PC-3 (cell line): ENCODE data around the gene TSTD2. TPM values are rescaled to one million over a fixed set of nuclear protein-coding genes. Genes with fewer than 3 reads are reported as not detected.
A peak's percentile ranks its signal among the peaks of the same experiment; 100 is the strongest.

Experiments used
- ATAC-seq: fragments of 200-7000 bp; cut with Tn5 transposase; 2 replicates; pipeline ENCODE4 v1.9.1; 2020; ENCODE audit warnings: mild to moderate bottlenecking, moderate library complexity
- BruUV-seq: library from RNA; stranded (reverse); fragments of 400-500 nt; replicated peaks from 2 replicates; lab custom pipeline; 2021; lab: Mats Ljungman, UMichigan
- CTCF ChIA-PET: fragments of 300-600 bp; sonication (Branson Sonifier 250); formaldehyde crosslinking; loops from one replicate; lab custom pipeline; 2022; ENCODE audit warnings: antibody characterized with exemption; lab: Charles Lee
- POLR2A ChIA-PET: fragments of 300-600 bp; sonication (Branson Sonifier 250); formaldehyde crosslinking; loops from one replicate; lab custom pipeline; 2022; ENCODE audit warnings: antibody characterized with exemption; ENCODE audit not compliant: unreplicated experiment; lab: Charles Lee
- DNase-seq: peaks from one replicate; pipeline ENCODE4 v3.0.0-alpha.2; 2015
- H2AFZ ChIP-seq: fragments of 300-600 bp; sonication (generic); 2 replicates; pipeline ENCODE4 v1.6.0; 2016; ENCODE audit warnings: antibody characterized with exemption, low read length
- H3F3A ChIP-seq: fragments of 300-600 bp; sonication (generic); one replicate; pipeline ENCODE4 v1.6.0; 2017; ENCODE audit warnings: antibody characterized with exemption, low read length, control low read depth, mild to moderate bottlenecking; ENCODE audit not compliant: unreplicated experiment
- H3K27ac ChIP-seq: fragments of 300-600 bp; sonication (generic); 2 replicates; pipeline ENCODE4 v1.5.1; 2016; ENCODE audit warnings: mild to moderate bottlenecking, low read length
- H3K27me3 ChIP-seq: fragments of 300-600 bp; sonication (generic); 2 replicates; pipeline ENCODE4 v1.6.1; 2016; ENCODE audit warnings: low read length, mixed read lengths
- H3K36me3 ChIP-seq: fragments of 300-600 bp; sonication (generic); 2 replicates; pipeline ENCODE4 v1.6.1; 2016; ENCODE audit warnings: low read depth, mixed run types, low read length, mixed read lengths
- H3K4me1 ChIP-seq: fragments of 300-600 bp; sonication (generic); 2 replicates; pipeline ENCODE4 v1.5.1; 2016; ENCODE audit warnings: low read length; ENCODE audit not compliant: insufficient read depth
- H3K4me2 ChIP-seq: fragments of 300-600 bp; sonication (generic); 2 replicates; pipeline ENCODE4 v1.6.0; 2016; ENCODE audit warnings: low read length
- H3K4me3 ChIP-seq: fragments of 300-600 bp; sonication (generic); 2 replicates; pipeline ENCODE4 v1.5.1; 2016; ENCODE audit warnings: mild to moderate bottlenecking, low read length, mixed read lengths
- H3K79me2 ChIP-seq: fragments of 300-600 bp; sonication (generic); 2 replicates; pipeline ENCODE4 v1.6.1; 2017; ENCODE audit warnings: low read length, mixed read lengths
- H3K9ac ChIP-seq: fragments of 300-600 bp; sonication (generic); 2 replicates; pipeline ENCODE4 v1.6.0; 2016; ENCODE audit warnings: mild to moderate bottlenecking, low read length
- H3K9me2 ChIP-seq: fragments of 300-600 bp; sonication (generic); replicated peaks from 2 replicates; pipeline ENCODE4 v1.6.1; 2016; ENCODE audit warnings: mixed run types, low read length, mixed read lengths
- H3K9me3 ChIP-seq: fragments of 300-600 bp; sonication (generic); 2 replicates; pipeline ENCODE4 v1.6.1; 2016; ENCODE audit warnings: low read length, mixed read lengths
- H4K20me1 ChIP-seq: fragments of 300-600 bp; sonication (generic); 2 replicates; pipeline ENCODE4 v1.6.1; 2016; ENCODE audit warnings: low read length, mixed read lengths
- EZH2 ChIP-seq: fragments of 300-600 bp; sonication (generic); IDR thresholded peaks from one replicate; pipeline ENCODE4 v1.6.1; 2017; ENCODE audit warnings: antibody characterized with exemption, mild to moderate bottlenecking, low read length; ENCODE audit not compliant: unreplicated experiment
- EZH2phosphoT487 ChIP-seq: fragments of 300-600 bp; sonication (generic); IDR thresholded peaks from 2 replicates; pipeline ENCODE4 v1.6.1; 2018; ENCODE audit warnings: mild to moderate bottlenecking, antibody characterized with exemption, low read length, borderline replicate concordance
- intact Hi-C: fragments of 100-400 bp; cut with micrococcal nuclease; formaldehyde crosslinking; loops from 2 replicates; pipeline ENCODE4 v1.9.0; 2023
- total RNA-seq: library from RNA; depleted of rRNA; stranded (reverse); fragments of >200 nt; gene quantifications from 2 replicates; pipeline ENCODE4 v1.2.3, GENCODE V29; 2014
- TF ChIP-seq, protein P1 (sequence below): fragments of 300-600 bp; sonication (generic); conservative IDR thresholded peaks from 2 replicates; pipeline ENCODE4 v1.5.1; 2017; ENCODE audit warnings: antibody characterized with exemption, low read depth, mild to moderate bottlenecking, low read length

TSTD2 gene
- total RNA-seq, 1 experiment from 2014 or later: 11.2 TPM

- Histone ChIP-seq H3K36me3 (no peaks in the 10 kb centered on the region), H3K4me3 (no peak overlapping the region), H3K4me2 (peak overlapping the region; percentile 54), H3K9me3 (no peaks in the 10 kb centered on the region), H3F3A (no peaks in the 10 kb centered on the region), H3K27ac (no peak overlapping the region), H3K4me1 (peaks cover 9% of the 10 kb centered on the region; the same call in 1 of the 2 replicates), H2AFZ (peak overlapping the region; percentile 81), H4K20me1 (no peaks in the 10 kb centered on the region), H3K9me2 (no peaks in the 10 kb centered on the region), H3K9ac (no peak overlapping the region), H3K27me3 (no peaks in the 10 kb centered on the region), H3K79me2 (no peaks in the 10 kb centered on the region)
- no TSS peak for BruUV-seq
- ChIA-PET CTCF (no interaction called here), POLR2A (no interaction called here)
- ATAC-seq: peak; percentile 76
- intact Hi-C loops: no loop called here
- TF ChIP-seq EZH2phosphoT487: no peak
- TF ChIP-seq, protein P1, sequence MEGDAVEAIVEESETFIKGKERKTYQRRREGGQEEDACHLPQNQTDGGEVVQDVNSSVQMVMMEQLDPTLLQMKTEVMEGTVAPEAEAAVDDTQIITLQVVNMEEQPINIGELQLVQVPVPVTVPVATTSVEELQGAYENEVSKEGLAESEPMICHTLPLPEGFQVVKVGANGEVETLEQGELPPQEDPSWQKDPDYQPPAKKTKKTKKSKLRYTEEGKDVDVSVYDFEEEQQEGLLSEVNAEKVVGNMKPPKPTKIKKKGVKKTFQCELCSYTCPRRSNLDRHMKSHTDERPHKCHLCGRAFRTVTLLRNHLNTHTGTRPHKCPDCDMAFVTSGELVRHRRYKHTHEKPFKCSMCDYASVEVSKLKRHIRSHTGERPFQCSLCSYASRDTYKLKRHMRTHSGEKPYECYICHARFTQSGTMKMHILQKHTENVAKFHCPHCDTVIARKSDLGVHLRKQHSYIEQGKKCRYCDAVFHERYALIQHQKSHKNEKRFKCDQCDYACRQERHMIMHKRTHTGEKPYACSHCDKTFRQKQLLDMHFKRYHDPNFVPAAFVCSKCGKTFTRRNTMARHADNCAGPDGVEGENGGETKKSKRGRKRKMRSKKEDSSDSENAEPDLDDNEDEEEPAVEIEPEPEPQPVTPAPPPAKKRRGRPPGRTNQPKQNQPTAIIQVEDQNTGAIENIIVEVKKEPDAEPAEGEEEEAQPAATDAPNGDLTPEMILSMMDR: no peak
- TF ChIP-seq EZH2: no peak
- peak; percentile 64 for DNase-seq
Observed at GRCh38 chr9:97564291-97565175, 68.6 kb downstream of the TSTD2 start.

DNA sequence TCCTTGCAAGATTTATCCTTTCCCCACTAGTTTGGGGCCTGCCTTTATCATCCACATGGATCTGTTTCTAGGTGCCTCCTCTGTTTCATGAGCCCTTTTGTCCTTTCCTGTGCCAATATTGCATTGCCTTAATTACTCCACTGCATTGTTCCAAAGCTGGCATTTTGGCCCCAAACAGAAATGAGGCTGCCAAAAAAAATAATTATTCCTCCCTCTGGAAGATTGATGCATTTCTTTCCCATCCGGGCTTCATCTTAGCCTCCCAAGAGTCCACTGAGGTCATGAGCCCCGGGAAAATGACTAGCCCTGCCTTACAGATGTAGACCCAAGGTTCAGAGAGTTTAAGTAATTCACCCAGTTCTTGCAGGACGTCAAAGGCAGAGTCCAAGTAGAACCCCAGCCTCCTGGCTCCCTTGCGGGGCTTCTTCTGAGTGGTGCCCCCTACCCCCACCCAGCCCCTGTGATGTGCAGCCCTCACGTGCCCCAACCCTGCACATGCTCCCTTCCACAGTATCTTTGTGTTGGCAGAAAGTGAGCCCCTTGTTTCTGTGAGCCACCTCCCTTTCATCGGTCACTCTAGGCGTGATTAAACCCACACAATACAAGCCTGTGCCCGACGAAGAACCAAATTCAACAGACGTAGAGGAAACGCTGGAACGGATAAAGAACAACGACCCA is 69.6 kb downstream of the TSTD2 start:
- H3K9me3 ChIP-seq: no peaks in the 10 kb centered on the region
- no peaks in the 10 kb centered on the region for H3K36me3 ChIP-seq
- peak overlapping the region; percentile 54; the same call in 1 of the 2 replicates for H3K4me2 ChIP-seq
- POLR2A ChIA-PET: no interaction called here
- no peaks in the 10 kb centered on the region for H3K79me2 ChIP-seq
- peaks cover 9% of the 10 kb centered on the region; the same call in 1 of the 2 replicates for H3K4me1 ChIP-seq
- intact Hi-C loops: no loop called here
- ATAC-seq (no peak), DNase-seq (no peak)
- H3K9ac ChIP-seq: no peak overlapping the region
- no peak for TF ChIP-seq EZH2phosphoT487
- TF ChIP-seq, protein P1: no peak
- no peak for TF ChIP-seq EZH2
- no peaks in the 10 kb centered on the region for H3K9me2 ChIP-seq
- H3K27ac ChIP-seq: no peak overlapping the region
- peak overlapping the region; percentile 81; the same call in 1 of the 2 replicates for H2AFZ ChIP-seq
- no peak overlapping the region for H3K4me3 ChIP-seq
- H3K27me3 ChIP-seq: no peaks in the 10 kb centered on the region
- no TSS peak for BruUV-seq
- CTCF ChIA-PET: no interaction called here
- H4K20me1 ChIP-seq: no peaks in the 10 kb centered on the region
- H3F3A ChIP-seq: no peaks in the 10 kb centered on the region
